OCI-LY7 (cell line): ENCODE measurements around the gene TDRD15. TPM values are rescaled to one million over a fixed set of nuclear protein-coding genes. Genes with fewer than 3 reads are reported as not detected.

Experiments used
- BruUV-seq: library from RNA; stranded (reverse); fragments of 400-500 nt; replicated peaks from 2 replicates; lab custom pipeline; 2021; lab: Mats Ljungman, UMichigan
- CTCF ChIA-PET: fragments of 300-600 bp; sonication (Branson Sonifier 250); formaldehyde crosslinking; loops from one replicate; lab custom pipeline; 2022; ENCODE audit warnings: antibody characterized with exemption; ENCODE audit not compliant: unreplicated experiment; lab: Charles Lee
- POLR2A ChIA-PET: fragments of 300-600 bp; sonication (Branson Sonifier 250); formaldehyde crosslinking; loops from one replicate; lab custom pipeline; 2022; ENCODE audit warnings: antibody characterized with exemption; lab: Charles Lee
- DNase-seq: peaks from one replicate; pipeline ENCODE4 v3.0.0-alpha.2; 2015; ENCODE audit warnings: low spot score
- H2AFZ ChIP-seq: fragments of 200-600 bp; sonication (generic), shearing (Covaris generic); 2 replicates; pipeline ENCODE4 v1.6.1; 2014; ENCODE audit warnings: mild to moderate bottlenecking, antibody characterized with exemption, low read length, moderate library complexity
- H3K27ac ChIP-seq: fragments of 200-600 bp; sonication (generic); 2 replicates; pipeline ENCODE4 v1.5.1; 2014; ENCODE audit warnings: mixed run types, low read depth, mild to moderate bottlenecking, moderate library complexity, low read length, inconsistent platforms; ENCODE audit not compliant: poor library complexity, severe bottlenecking
- H3K36me3 ChIP-seq: fragments of 200-600 bp; sonication (generic); 2 replicates; pipeline ENCODE4 v1.6.1; 2014; ENCODE audit warnings: mild to moderate bottlenecking, antibody characterized with exemption, low read length, moderate library complexity, mixed read lengths; ENCODE audit not compliant: insufficient read depth
- H3K4me1 ChIP-seq: fragments of 200-600 bp; sonication (generic); 2 replicates; pipeline ENCODE4 v1.5.1; 2014; ENCODE audit warnings: mild to moderate bottlenecking, low read length; ENCODE audit not compliant: insufficient read depth, poor library complexity, severe bottlenecking
- H3K4me2 ChIP-seq: fragments of 200-600 bp; sonication (generic); 2 replicates; pipeline ENCODE4 v1.6.1; 2014; ENCODE audit warnings: mild to moderate bottlenecking, low read length
- H3K4me3 ChIP-seq: fragments of 200-600 bp; sonication (generic); 2 replicates; pipeline ENCODE4 v1.5.1; 2014; ENCODE audit warnings: mild to moderate bottlenecking, low read depth, low read length; ENCODE audit not compliant: poor library complexity, severe bottlenecking
- H3K79me2 ChIP-seq: fragments of 200-600 bp; sonication (generic); 2 replicates; pipeline ENCODE4 v1.6.1; 2016; ENCODE audit warnings: low read depth, mild to moderate bottlenecking, low read length, moderate library complexity, mixed read lengths; ENCODE audit not compliant: insufficient read depth
- H3K9me2 ChIP-seq: fragments of 200-600 bp; sonication (generic); 2 replicates; pipeline ENCODE4 v1.6.1; 2016; ENCODE audit warnings: mild to moderate bottlenecking, low read length, mixed read lengths; ENCODE audit not compliant: insufficient read depth
- H3K9me3 ChIP-seq: fragments of 200-600 bp; sonication (generic); 2 replicates; pipeline ENCODE4 v1.6.1; 2014; ENCODE audit warnings: mild to moderate bottlenecking, mixed run types, low read length, mixed read lengths
- H4K20me1 ChIP-seq: fragments of 200-600 bp; sonication (generic); 2 replicates; pipeline ENCODE4 v1.6.1; 2014; ENCODE audit warnings: mild to moderate bottlenecking, antibody characterized with exemption, low read length, moderate library complexity, mixed read lengths; ENCODE audit not compliant: insufficient read depth
- EZH2phosphoT487 ChIP-seq: fragments of 200-600 bp; sonication (generic); IDR thresholded peaks from 2 replicates; pipeline ENCODE4 v1.6.1; 2018; ENCODE audit warnings: low read depth, borderline replicate concordance, mild to moderate bottlenecking, mixed run types, antibody characterized with exemption, low read length, moderate library complexity, mixed read lengths
- intact Hi-C: fragments of 100-400 bp; cut with micrococcal nuclease; formaldehyde crosslinking; loops from one replicate; pipeline ENCODE4 v1.10.0; 2022; ENCODE audit not compliant: unreplicated experiment
- total RNA-seq, 2 experiments: library from RNA; depleted of rRNA in 1 of 2; stranded (reverse); fragments of >200 nt in 1 of 2; shearing (Covaris generic) in 1 of 2; gene quantifications; 2 replicates each; pipeline ENCODE4 v1.2.3, GENCODE V29; 2014 to 2022
- TF ChIP-seq, protein P1 (sequence below): fragments of 200-600 bp; sonication (generic); conservative IDR thresholded peaks from 2 replicates; pipeline ENCODE4 v1.5.1; 2014; ENCODE audit warnings: mild to moderate bottlenecking, antibody characterized with exemption, low read length, moderate library complexity, mixed read lengths

The TDRD15 gene
- total RNA-seq, 2 experiments from 2014 or later = not detected

DNA sequence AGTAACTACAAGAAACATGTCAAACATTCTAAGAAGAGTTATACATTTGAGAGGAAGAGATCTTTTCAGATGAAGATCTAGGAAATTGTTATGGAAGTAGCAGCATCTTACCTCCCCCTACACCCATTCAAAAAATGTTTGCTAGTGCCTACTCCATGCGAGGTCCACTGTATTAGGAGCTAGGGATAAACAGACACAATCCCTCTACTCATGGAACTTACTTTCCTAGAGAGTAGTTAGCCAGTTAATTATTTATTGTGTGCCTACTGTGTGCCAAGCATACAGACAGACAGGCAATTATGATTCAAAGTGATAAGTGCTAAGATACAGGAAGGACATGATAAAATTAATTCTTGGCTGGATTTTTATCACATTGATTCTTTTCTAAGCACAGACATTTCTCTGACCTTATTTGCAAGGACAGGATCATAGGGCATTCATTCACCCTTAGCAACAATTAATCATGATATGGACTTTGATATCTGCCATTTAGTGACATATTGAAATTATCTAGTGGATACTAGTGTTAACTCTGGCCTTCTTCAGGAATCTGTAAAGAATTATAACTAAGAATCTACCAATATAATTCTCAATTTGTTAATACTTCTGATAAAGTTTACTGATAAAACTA lies 19.6 kb upstream of the TDRD15 start:
- Histone ChIP-seq H3K9me2 (no peaks in the 10 kb centered on the region), H3K4me1 (peaks cover 22% of the 10 kb centered on the region), H3K9me3 (peaks cover 10% of the 10 kb centered on the region; the same call in 1 of the 2 replicates), H3K79me2 (no peaks in the 10 kb centered on the region), H2AFZ (peak overlapping the region; percentile 38; the same call in 1 of the 2 replicates), H3K4me2 (no peak overlapping the region), H4K20me1 (no peaks in the 10 kb centered on the region), H3K36me3 (no peaks in the 10 kb centered on the region; the same call in 1 of the 2 replicates), H3K4me3 (no peak overlapping the region), H3K27ac (no peak overlapping the region)
- POLR2A ChIA-PET = interaction anchor here (1.1 kb wide), 1 partner anchor 8 kb away, joined by 4 read pairs; no protein-coding TSS in a partner anchor
- CTCF ChIA-PET = no interaction called here
- no TSS peak for BruUV-seq
- DNase-seq = no peak
- intact Hi-C loops = no loop called here
- TF ChIP-seq EZH2phosphoT487 = no peak
- TF ChIP-seq, protein P1, sequence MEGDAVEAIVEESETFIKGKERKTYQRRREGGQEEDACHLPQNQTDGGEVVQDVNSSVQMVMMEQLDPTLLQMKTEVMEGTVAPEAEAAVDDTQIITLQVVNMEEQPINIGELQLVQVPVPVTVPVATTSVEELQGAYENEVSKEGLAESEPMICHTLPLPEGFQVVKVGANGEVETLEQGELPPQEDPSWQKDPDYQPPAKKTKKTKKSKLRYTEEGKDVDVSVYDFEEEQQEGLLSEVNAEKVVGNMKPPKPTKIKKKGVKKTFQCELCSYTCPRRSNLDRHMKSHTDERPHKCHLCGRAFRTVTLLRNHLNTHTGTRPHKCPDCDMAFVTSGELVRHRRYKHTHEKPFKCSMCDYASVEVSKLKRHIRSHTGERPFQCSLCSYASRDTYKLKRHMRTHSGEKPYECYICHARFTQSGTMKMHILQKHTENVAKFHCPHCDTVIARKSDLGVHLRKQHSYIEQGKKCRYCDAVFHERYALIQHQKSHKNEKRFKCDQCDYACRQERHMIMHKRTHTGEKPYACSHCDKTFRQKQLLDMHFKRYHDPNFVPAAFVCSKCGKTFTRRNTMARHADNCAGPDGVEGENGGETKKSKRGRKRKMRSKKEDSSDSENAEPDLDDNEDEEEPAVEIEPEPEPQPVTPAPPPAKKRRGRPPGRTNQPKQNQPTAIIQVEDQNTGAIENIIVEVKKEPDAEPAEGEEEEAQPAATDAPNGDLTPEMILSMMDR = no peak

DNA sequence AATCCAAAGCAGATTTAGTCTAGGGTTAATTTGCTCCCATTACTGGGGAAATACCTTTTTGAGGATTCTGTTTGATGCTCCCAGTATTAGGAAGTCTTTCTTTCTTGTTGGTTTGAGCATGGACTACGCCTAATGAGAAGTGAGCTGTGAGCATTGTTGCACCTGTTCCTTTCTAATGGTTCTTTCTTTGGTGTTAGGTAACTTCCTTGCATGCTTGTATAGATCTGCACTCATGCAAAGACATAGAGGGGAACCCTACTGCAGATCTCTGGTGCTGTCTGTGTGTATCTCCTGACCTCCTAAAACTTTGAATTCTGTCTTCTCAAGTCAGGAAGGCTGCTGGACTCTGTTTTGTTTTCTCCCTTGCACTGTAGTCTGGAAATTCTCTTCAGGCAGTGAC lies 12.8 kb upstream of the TDRD15 start:
- ChIA-PET CTCF (no interaction called here), POLR2A (interaction anchor here (0.6 kb wide), 1 partner anchor 442 kb away, joined by 3 read pairs; no protein-coding TSS in a partner anchor)
- intact Hi-C loops = no loop called here
- BruUV-seq = no TSS peak
- peaks cover 16% of the 10 kb centered on the region; the same call in 1 of the 2 replicates for H3K9me3 ChIP-seq
- TF ChIP-seq, protein P1 = no peak
- TF ChIP-seq EZH2phosphoT487 = no peak
- no peaks in the 10 kb centered on the region for H4K20me1 ChIP-seq
- H3K4me2 ChIP-seq = peak overlapping the region; percentile 38
- H3K4me3 ChIP-seq = no peak overlapping the region
- H3K27ac ChIP-seq = no peak overlapping the region
- no peaks in the 10 kb centered on the region; the same call in 1 of the 2 replicates for H3K36me3 ChIP-seq
- no peaks in the 10 kb centered on the region for H3K9me2 ChIP-seq
- no peaks in the 10 kb centered on the region for H3K79me2 ChIP-seq
- H3K4me1 ChIP-seq = peaks cover 45% of the 10 kb centered on the region
- peak; percentile 62 for DNase-seq
- peak overlapping the region; percentile 1; the same call in 1 of the 2 replicates for H2AFZ ChIP-seq

DNA sequence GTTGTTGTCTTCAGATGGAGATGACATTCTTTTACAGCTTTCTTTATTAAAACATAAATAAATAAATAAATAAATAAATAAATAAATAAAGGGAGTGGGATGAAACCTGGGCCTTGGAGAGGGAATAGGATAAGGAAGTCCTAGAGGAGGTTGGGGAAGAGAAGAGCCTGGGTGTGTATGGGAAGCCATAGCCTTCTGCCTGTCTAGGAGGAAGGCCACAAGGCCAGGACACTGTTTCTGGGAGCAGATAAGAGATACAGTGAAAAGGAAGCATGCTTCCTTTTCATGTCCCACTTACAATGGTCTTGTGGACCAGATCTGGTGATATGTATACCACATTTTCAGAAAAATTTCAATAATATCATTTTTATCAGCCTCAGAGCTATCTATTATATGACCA lies 6.1 kb upstream of the TDRD15 start:
- no peaks in the 10 kb centered on the region for H4K20me1 ChIP-seq
- ChIA-PET POLR2A (interaction anchor here (1.3 kb wide), 1 partner anchor 69 kb away, joined by 4 read pairs; no protein-coding TSS in a partner anchor), CTCF (interaction anchor here (1.1 to 1.2 kb wide), 2 partner anchors 52 to 456 kb away, joined by 3 to 4 read pairs; no protein-coding TSS in a partner anchor)
- H3K4me3 ChIP-seq = no peak overlapping the region
- no peaks in the 10 kb centered on the region for H3K9me2 ChIP-seq
- H3K79me2 ChIP-seq = no peaks in the 10 kb centered on the region
- H3K4me2 ChIP-seq = no peak overlapping the region
- no peaks in the 10 kb centered on the region for H3K36me3 ChIP-seq
- intact Hi-C loops = loop anchor here (1.0 to 5.0 kb wide), 2 partner anchors 74 to 455 kb away; no protein-coding TSS in a partner anchor
- H3K9me3 ChIP-seq = no peaks in the 10 kb centered on the region
- TF ChIP-seq, protein P1 = no peak
- no peak for TF ChIP-seq EZH2phosphoT487
- no peak overlapping the region for H3K27ac ChIP-seq
- no peak overlapping the region for H2AFZ ChIP-seq
- DNase-seq = no peak
- peaks cover 7% of the 10 kb centered on the region for H3K4me1 ChIP-seq
- BruUV-seq = no TSS peak
